Prostate gland (tissue), 2 donors: Measurements from ENCODE around the gene NAA60.

Experiments used
- POLR2A ChIP-seq: fragments of 450-650 bp; IDR thresholded peaks from one replicate; pipeline ENCODE4 v1.6.1; 2016; ENCODE audit warnings: antibody characterized with exemption, mild to moderate bottlenecking
- POLR2AphosphoS5 ChIP-seq: sonication (generic); formaldehyde crosslinking; IDR thresholded peaks from one replicate; pipeline ENCODE4 v1.6.1; 2017; ENCODE audit warnings: antibody characterized with exemption
- TF ChIP-seq, protein P1 (sequence below), 4 experiments: fragments of 200-600 bp in 2 of 4; fragments of 450-650 bp in 2 of 4; sonication (generic) in 2 of 4; IDR thresholded peaks; 1 replicate in 3 of 4; 2 replicates in 1 of 4; pipeline ENCODE4 v1.5.1; 2016 to 2019; ENCODE audit warnings: antibody characterized with exemption in 4 of 4, mild to moderate bottlenecking in 2 of 4, moderate library complexity in 2 of 4

DNA sequence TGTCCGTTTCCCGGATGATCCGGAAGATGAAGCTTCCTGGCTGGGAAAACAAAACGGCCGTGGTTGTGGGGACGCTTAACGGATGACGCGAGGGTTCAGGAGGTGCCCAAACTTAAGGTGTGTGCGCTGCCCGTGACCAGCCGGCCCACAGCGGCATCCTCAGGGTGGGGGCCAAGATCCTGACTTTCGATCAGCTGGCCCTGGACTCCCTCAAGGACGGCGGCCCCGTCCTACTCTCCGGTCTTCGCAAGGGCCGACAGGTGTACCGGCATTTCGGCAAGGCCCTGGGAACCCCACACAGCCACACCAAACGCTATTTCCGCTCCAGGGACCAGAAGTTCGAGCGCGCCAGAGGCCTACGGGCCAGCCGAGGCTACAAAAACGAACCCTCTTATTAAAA, 52.9 kb downstream of the NAA60 start:
- TF ChIP-seq, protein P1, sequence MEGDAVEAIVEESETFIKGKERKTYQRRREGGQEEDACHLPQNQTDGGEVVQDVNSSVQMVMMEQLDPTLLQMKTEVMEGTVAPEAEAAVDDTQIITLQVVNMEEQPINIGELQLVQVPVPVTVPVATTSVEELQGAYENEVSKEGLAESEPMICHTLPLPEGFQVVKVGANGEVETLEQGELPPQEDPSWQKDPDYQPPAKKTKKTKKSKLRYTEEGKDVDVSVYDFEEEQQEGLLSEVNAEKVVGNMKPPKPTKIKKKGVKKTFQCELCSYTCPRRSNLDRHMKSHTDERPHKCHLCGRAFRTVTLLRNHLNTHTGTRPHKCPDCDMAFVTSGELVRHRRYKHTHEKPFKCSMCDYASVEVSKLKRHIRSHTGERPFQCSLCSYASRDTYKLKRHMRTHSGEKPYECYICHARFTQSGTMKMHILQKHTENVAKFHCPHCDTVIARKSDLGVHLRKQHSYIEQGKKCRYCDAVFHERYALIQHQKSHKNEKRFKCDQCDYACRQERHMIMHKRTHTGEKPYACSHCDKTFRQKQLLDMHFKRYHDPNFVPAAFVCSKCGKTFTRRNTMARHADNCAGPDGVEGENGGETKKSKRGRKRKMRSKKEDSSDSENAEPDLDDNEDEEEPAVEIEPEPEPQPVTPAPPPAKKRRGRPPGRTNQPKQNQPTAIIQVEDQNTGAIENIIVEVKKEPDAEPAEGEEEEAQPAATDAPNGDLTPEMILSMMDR (IDR thresholded peaks at IDR 0.05) = no peak
- no peak for TF ChIP-seq POLR2AphosphoS5
- TF ChIP-seq POLR2A = no peak
